Activated gamma-delta T cell treated with anti-CD3 and anti-CD28 coated beads, Interleukin-2, amount 50 U/mL, for 16 hours (primary cell): ENCODE data around the gene ZDHHC11.
"Not testable (repeated sequence)": the region's sequence is repeated elsewhere in the genome, so short reads cannot be mapped to it uniquely, and the experiment has no call there.

ENCODE experiments used
- DNase-seq: peaks from one replicate; pipeline ENCODE4 v3.0.0-alpha.2; 2020; ENCODE audit warnings: low read depth

Gene ZDHHC11

GRCh38 chr5:761854-762710 is 88.7 kb downstream of the ZDHHC11 start:
- no peak for DNase-seq

DNA sequence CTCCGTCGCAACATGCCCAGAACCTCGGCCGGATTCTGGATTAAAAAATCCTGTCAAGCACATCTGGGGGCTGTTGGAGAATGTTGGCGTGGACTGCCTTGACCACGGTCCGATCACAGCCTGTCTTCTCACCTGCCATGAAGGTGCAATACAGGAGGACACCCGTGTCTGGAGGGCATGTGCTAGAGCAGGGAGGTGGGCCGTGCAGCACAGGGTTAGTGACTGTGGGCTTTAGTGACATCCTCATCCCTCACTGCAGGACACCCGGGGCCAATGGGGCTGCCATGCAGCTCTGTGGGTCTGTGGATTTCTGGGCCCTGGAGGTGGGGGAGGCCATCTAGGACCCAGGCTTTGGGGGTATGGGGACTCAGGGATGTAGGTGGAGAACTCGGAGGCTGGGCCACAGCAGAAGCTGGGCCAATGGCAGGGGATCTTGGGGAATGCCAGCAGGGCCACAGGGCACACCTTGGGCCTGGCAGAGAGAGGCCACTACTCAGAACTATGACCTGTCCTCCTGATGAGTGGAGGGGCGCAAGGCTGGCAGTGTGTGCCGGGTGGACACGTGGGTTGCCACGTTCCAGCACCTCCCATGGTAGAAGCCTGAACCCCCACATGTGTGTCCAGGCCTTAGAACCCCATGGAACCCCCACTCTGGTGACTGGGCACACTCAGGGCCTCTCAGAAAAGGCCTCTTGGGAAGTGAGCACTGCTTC is 89.6 kb downstream of the ZDHHC11 start:
- no peak for DNase-seq

GRCh38 chr5:760363-761058 is 90.3 kb downstream of the ZDHHC11 start:
- no peak for DNase-seq

DNA sequence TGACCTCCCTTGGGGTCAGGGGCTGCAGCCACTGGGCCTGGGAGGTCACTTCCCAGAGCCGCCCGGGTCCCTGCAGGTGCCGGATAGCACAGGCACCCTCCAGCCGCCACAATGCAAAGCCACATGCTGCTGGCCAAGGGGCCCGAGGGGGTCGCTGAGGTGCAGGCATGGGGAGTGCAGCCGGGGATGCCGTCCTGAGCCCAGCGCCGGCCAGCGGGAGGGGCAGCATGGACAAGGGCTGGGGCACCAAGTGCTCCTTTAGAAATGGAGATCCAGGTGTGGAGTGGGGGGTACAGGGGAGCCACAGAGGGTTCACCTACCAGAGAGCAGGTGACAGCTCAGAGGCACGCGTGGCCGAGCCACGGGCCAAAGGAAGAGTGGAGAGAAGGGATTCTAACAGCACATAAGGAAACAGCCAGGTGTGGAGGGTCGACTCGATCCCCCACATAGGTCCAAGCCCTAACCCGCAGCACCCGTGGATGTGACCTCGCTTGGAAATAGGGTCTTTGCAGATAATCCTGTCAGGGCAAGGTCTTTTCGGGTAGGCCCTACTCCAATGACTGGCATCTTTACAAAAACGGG is 90.9 kb downstream of the ZDHHC11 start:
- no peak for DNase-seq

DNA sequence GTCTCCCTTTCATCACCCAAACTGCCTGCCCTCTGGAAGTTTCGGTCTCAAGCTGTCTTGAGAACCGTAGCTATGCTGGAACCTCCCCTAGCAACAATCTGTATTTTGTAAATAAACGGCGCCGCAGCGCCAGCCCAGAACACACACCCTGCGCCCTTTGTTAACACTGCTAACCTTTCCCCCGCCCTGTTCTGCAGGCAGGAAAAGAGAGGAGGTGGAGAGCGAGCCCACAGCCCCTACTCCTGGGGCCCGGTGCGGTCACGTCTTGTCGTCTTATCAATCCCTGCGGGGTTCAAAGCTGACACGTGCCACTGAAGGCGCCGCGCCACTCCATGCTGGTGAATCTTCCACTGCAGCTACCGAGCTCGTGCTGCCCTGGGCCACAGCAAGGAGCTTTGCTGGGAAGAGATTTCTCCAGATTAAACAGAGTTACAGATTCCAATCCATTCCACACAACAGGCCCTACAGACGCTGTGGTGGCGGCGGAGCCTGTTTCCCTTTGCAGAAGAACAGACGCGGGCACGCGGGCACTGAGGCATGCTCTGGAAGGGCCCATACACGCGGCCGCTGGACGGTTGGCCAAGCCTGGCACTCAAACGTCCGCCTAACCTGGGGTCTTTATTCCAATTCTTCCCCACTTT is 91.6 kb downstream of the ZDHHC11 start:
- no peak for DNase-seq

- no peak for DNase-seq
These were observed 92.1 kb downstream of the ZDHHC11 start for GRCh38 chr5:758698-759053.

DNA sequence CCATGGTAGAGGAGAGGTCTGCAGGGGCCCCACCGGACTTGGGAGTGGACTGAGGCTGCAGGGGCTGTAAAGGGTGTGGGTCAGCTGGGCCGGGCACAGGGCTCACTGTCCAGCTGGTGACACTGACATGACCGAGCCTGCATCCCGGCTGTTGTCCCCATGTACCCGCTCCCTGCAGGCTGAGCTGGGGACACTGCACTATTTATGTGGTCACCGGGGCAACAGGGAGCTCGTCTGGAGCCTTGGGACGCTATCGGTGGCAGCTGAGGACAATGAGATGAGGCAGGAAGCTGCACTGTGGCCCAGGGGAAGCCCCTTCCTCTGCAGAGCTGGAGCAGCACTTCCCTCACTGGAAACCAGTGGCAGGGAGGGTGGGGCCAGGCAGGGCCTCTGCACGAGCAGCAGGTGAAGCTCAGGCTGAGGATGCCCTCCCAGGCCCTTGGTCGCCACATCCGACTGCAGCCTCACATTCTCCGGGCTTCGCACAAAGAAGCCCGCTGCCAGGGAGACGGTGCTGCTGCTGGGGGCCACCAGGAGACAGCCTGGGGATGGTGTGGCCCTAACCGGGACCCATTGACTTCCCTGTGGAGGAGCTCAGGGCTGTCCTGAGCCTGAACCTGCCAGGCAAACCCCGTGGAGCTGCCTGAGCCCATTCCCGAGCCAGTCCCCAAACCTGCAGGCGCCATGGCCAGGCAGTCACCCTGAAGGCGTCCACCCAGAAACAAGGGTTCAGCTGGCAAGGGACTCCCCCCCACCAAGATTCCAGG is 92.7 kb downstream of the ZDHHC11 start:
- no peak for DNase-seq

GRCh38 chr5:757346-757930 is 93.3 kb downstream of the ZDHHC11 start:
- DNase-seq: no peak

DNA sequence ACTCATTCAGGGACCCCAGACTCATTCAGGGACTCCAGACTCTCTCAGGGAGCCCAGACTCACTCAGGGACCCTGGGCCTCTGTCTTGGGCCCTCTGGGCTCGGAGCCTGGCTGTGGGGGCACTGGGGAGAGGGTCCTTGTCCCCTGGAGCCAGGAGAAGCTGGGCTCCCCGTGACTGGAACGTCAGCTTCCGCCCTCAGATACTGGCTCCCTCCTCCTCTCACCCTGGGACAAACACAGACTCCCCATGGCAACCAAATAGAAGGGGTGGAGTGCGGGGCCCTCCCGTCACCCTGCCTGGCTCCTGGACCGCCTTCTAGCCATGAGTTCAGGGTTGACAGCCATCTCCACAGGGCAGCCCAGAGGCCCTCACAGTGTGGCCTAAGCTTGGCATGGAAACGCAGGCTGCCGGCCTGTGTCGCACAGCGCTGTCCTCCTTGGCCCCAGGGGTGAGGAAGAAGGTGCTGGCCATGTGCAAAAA is 93.9 kb downstream of the ZDHHC11 start:
- DNase-seq: no peak

DNA sequence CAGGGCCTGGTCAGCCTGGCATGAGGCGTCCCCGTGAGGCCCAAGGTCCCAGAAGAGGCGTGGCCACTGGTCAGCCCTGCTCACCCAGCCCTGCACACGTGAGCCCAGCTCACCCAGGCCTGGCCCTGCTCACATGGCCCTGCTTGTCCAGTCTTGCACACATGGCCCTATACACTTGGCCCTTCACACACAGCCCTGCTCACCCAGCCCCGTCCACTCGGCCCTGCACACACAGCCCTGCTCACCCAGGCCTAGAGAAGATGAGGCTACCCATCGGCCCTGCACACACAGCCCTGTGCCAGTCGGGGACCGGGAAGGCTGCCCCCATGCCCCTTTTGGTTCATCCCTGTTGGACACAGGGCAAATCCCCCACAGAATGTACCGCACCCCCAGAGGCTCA is 94.6 kb downstream of the ZDHHC11 start:
- no peak for DNase-seq

DNA sequence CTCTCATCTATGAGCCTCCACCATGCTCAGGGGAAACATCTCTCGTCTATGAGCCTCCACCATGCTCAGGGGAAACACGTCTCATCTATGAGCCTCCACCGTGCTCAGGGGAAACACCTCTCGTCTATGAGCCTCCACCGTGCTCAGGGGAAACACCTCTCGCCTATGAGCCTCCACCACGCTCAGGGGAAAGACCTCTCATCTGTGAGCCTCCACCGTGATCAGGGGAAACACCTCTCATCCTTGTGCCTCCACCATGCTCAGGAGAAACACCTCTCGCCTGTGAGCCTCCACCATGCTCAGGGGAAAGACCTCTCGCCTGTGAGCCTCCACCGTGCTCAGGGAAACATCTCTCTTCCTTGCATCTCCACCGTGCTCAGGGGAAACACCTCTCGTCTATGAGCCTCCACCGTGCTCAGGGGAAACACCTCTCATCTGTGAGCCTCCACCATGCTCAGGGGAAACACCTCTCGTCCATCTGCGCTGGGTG is 96.6 kb downstream of the ZDHHC11 start:
- not testable (repeated sequence) for DNase-seq

DNA sequence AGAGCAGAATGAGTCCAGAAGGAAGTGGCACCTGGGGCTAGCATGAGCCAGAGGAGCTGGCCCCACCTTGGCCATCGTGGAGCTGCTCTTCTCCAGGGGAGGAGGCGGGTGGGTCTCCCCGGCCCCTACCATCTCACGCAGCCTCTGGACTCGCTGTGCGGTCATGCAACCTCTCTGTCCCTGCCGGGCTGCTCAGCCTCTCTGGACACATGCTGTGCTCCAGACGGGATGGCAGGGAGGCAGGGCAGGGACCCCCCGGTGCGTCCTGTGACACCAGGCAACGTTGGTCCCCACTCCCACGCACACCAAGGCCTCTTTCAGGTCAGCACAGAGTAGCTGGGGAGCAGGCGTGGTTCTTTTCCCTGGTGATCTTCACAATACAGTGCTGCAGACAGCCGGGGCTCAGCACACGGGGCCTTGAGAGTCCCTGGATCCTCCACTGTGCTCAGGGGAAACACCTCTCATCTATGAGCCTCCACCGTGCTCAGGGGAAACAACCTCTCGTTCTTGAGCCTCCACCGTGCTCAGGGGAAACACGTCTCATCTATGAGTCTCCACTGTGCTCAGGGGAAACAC is 97.1 kb downstream of the ZDHHC11 start:
- not testable (repeated sequence) for DNase-seq

DNA sequence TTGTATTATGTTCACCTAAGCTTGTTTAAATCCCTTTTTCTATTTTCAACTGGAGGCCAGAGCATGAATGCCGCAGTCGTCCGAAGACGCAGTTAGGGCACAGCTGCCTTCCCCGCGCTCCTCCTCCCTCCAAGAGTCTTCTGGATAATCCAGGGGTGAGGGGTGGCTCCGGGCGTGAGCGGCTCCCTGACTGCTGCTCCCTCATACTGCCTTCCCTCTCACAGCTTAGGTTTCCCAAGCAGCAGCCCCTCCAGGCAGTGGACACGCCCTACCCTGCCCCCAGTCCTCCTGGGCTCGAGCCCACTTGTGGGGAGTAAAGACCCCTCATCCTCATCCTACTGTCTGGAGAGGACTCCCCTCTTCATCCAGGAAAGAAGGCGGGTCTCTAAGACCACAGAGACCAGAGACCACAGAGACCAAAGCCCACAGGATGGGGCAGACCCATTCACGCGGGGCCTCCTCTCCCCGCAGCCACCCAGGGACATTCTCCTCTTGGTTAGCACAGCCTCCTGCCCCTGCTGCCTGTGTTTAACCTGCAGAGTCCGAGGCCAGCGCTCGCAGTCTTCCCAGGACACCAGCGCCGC is 98.2 kb downstream of the ZDHHC11 start:
- not testable (repeated sequence) for DNase-seq

GRCh38 chr5:751992-752391 is 98.8 kb downstream of the ZDHHC11 start:
- not testable (repeated sequence) for DNase-seq

GRCh38 chr5:751496-751895 is 99.3 kb downstream of the ZDHHC11 start:
- no peak for DNase-seq

DNA sequence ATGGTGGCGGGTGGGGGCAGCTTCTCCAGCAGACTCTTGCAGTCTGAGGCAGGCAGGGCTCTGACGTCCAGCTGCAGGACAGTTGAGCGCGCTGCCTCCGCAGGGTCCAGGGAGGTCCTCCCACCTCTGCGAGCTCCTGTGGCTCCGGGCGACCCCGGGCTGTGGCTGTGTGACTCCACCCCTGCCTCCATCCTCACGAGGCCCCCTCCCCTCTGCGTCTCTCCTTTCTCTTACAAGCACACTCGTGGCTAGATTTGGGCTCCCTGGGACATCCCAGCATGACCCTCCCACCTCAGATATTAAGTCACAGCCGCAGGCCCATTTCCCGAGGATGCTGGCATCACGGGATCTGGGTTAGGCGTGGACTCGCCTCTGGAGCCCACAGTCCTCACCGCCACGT is 100.6 kb downstream of the ZDHHC11 start:
- DNase-seq: not testable (repeated sequence)

- no peak for DNase-seq
These were observed 101.6 kb downstream of the ZDHHC11 start for GRCh38 chr5:749101-749670.

DNA sequence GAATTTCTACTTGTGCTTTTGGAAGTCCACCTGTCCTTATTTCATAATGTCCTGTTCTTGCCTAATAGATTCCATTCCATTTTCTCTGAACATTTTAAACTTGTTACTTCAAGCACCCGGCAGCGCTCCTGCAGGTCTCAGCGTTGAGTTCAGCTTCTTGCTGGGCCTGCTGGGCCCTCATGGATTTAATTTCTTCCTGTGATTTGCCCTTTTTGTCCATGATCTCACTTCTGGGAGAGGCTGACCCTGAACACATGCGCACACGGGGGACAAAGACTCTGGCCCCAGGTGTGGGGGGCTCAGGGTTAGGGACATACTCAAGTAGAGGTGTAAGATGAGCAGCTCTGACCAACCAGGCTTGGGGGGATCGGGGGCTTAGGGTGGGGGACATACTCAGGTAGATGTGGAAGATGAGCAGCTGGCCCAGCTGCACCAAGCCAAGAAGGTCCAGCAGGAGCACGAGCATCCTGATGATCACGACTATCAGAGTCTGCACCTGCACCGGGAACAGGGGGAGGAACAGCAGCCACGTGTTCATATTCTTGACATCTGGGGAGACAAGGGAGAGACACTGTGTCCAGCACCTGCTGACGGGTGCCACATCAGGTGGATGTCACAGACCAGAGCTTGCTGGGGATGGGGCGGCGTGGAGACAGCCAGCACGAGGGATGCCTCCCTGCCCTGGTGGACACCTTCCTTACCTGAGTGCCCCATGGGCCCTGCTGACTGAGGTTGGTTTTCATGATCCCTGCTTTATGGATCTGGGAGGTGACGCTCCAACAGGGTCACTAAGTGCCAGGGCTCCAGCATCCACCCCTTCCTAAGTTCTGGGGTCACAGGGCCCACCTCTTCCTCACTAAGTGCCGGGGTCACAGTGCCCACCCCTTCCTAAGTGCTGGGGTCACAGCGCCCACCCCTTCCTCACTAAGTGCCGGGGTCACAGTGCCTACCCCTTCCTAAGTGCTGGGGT is 102.5 kb downstream of the ZDHHC11 start:
- not testable (repeated sequence) for DNase-seq
